Measurements from ENCODE around the gene AGAP4.
"Not testable (repeated sequence)": the region's sequence is repeated elsewhere in the genome, so short reads cannot be mapped to it uniquely, and the experiment has no call there.

Gene AGAP4

DNA sequence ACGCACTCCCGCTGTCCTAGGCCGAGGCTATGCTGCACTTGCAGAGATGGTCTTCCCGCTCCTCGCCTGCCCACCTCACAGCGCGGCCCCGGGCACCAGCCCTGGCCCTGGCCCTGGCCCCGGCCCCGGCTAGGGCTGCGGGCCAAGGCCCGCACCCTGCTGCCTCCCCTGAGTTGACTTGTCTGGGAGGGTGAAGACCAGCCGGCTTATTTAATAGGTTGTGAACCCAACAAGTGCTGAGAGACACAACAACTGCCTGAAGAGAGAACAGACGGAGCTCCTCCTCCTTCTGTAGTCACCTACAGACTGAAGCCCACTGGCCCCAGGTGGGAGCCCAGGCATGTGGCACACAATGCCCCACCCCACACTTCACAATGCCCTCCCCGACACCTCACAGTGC, at the start of gene AGAP4:
TSS of gene AGAP4 (minus strand) at position 101 of the 400 bp plus-strand sequence. CDS start 153 bp downstream, outside the sequence.
- DNase-seq, result not testable (repeated sequence)

GRCh38 chr10:45890721-45891120, 43.4 kb upstream of the AGAP4 start:
- DNase-seq, result not testable (repeated sequence)

DNA sequence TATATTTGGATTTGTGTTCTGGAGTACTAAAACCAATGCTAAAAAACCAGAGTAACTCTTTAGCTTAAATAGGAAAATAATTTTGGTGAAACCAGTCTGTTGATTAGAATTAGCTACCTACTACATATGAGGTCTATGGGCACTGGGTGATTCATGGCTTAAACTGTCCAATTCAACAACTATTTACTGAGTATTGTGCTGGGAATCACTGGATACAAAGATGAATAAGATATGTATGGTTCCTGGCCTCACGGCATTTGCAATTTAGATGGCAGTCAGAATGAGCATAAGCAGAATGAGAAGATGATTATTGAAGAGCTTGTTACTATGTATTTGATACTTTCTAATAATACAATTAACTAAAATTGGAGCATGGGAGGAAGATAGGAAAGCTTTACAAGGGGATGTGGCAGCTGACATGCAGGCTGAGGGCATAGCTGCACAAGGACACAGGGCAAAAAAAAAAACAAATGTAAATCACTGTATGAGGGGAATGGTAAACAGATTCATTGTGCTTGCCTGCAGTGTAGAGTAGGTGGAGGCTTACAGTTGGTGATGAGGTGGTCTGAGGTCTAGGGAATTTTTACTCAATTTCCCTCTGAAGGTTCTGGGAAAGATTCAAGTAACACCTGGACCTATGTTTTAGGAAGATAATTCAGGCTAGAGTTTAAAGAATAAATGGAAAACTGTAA, 42.4 kb upstream of the AGAP4 start:
- not testable (repeated sequence) for DNase-seq

GRCh38 chr10:45882880-45883279, 35.6 kb upstream of the AGAP4 start:
- DNase-seq, result peak; percentile 26

- not testable (repeated sequence) for DNase-seq
Measured at GRCh38 chr10:45865404-45865803, 18.1 kb upstream of the AGAP4 start.

DNA sequence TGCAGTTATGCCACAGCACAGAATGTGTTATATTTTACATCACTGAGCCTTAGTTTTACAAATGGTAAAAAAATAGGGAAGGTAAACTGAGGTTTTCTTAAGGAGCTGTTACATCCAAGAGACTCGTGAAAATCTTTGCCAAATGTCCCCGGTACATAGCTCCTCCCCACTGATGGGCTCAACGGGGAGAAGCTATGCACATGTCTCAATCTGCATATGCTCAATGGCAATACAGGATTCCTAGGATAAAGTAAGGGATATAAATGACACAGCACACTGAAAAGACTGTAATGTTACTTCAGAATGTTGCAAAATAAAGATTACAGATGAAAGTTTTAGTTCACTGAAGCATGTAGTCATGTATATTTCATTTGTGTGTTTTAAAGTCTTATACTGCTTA, 17.0 kb upstream of the AGAP4 start:
- not testable (repeated sequence) for DNase-seq

GRCh38 chr10:45863632-45864031, 16.3 kb upstream of the AGAP4 start:
- DNase-seq, result not testable (repeated sequence)

GRCh38 chr10:45857931-45858330, 10.6 kb upstream of the AGAP4 start:
- DNase-seq, result not testable (repeated sequence)

DNA sequence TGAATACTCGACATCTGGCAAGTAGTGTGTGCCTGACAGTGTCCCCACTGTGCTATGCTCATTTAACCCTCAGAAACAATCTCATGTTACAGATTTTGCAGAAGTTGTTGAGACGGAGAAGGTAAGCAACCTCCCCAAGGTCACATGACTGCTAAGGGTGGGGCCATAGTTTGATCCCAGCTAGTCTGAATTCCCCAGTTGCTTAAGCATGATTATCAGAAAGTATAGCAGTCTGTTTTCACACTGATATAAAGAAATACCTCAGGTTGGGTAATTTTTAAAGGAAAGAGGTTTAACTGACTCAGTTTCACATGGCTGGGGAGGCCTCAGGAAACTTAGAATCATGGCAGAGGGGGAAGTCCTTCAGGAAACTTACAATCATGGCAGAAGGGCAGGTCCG, 1.2 kb upstream of the AGAP4 start:
- not testable (repeated sequence) for DNase-seq

GRCh38 chr10:45822918-45823317, 24.4 kb downstream of the AGAP4 start:
- not testable (repeated sequence) for DNase-seq

DNA sequence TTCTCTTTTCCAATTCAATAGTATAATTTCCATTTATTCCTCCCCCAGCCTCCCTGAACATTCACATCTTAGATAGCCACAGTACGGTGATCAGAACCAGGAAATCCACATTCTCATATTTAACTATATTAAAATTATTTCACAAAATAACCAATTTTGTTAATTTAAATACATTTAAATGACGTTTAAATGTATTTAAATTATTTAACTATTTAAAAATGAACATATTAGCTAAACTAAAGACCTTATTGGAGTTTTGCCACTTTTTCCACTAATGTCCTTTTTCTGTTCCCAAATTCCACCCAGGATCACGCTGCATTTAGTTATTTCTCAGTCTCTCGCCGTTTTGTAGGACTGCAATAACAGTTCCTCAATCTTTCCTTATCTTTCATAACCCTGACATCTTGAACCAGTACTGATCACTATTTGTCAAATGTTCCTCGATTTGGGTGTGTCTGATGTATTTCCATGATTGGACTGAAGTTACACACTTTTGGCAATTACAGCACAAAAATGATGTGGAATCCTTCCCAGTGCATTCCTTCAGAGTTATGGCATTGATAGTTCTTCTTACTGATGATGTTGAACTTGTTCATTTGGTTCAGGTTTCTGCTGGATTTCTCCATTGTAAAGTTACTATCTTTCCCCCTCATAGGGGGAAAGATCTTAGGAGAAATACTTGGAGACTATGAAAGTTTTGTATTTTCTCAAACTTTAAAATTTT, 27.0 kb downstream of the AGAP4 start:
- not testable (repeated sequence) for DNase-seq

- no peak for DNase-seq
Measured at GRCh38 chr10:45819552-45819951, 27.7 kb downstream of the AGAP4 start.

DNA sequence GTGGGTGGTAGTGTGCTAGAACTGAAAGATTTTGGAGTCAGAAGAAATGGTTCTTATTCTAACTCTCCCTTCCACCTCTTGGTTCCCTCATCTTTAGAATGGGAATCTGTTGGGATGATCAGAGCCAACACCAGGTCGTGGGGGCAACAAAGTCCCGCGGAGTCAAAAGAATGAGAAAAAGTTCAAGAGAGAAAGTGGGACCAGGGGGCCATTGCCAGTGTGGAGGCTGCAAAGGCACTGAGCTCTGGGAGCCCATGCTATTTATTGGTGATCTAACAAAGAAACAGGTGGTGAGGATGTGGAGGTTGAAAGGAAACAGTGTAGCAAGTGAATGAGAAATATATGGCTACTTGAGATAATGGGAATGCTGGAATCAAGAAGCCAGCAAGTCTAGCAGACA, 29.4 kb downstream of the AGAP4 start:
- DNase-seq, result no peak

- DNase-seq, result no peak
Measured at GRCh38 chr10:45817130-45817859, 30.0 kb downstream of the AGAP4 start.

DNA sequence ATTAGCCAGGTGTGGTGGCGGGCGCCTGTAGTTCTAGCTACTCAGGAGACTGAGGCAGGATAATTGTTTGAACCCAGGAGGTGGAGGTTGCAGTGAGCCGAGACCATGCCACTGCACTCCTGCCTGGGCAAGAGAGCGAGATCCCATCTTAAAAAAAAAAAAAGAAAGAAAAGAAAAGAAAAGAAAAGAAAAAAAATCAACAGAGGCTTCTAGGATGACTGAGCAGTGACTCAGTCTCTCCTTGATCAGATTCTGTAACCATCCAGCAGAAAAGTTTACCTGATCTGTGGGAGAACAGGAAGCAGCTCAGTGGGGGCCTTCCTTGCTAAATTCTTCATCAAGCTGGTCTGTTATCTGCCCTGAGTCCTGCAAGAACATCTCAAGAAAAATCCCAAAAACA, 33.2 kb downstream of the AGAP4 start:
- DNase-seq, result not testable (repeated sequence)

GRCh38 chr10:45812959-45813358, 34.3 kb downstream of the AGAP4 start:
- DNase-seq, result not testable (repeated sequence)

GRCh38 chr10:45811075-45811474, 36.2 kb downstream of the AGAP4 start:
- DNase-seq, result no peak

- peak; percentile 19 for DNase-seq
Measured at GRCh38 chr10:45809837-45810236, 37.5 kb downstream of the AGAP4 start.

- DNase-seq, result not testable (repeated sequence)
Measured at GRCh38 chr10:45804996-45805395, 42.3 kb downstream of the AGAP4 start.

DNA sequence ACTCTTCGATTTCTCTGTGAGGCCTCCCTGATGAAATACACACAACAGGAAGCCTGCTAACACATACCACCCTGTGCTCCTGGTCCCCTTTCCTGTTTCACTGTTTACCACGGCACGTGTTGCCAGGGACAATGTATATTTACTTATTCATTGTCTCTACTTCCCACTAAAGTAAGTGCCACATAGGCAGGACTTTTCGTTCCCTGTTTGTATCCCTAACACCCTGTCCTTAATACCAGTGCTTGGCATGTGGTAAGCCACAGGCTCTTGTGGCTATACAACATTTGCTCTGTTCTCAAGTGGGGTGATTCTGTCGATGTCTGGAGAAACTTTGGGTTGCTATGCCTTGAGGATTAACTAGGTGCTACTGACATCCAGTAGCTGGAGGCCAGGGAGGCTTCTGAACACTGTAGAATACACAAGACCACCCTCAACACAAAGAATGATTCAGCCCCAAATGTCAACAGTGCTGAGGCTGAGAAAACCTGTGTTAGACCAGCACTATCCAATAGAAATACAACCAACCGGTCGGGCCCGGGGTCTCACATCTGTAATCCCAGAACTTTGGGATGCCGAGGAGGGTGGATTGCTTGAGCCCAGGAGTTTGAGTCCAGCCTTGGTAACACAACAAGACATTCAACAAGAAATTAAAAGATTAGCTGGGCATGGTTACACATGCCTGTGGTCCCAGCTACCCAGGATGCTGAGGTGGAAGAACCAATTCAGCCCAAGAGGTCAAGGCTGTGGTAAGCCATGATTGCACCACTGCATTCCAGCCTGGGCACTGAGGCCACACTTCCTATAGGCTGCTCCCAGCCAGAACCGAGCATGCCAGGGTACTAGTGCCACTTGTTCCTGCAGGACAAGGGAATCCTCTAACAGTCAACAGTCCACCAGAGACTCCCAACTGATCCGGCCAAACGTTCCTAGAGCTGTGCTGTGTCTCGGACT, 44.0 kb downstream of the AGAP4 start:
- peak; percentile 64 for DNase-seq

DNA sequence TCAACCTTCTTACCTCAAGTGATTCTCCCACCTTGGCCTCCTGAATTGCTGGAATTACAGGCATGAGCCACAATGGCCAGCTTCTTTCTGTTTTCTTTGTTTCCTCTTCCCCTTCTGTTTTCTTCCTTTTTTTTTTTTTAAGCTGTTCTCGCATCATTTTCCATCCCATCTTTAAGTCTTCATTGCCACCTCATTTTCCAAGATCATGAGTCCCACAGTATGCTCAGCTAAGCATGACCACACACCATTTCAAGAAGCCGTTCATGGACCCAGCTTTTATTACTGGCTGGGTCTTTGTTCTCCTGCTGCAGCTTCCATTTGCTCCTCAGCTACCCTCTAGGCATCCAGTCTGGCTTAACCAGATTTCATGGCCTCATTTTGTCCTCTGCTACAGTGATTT, 52.5 kb downstream of the AGAP4 start:
- DNase-seq, result not testable (repeated sequence)

DNA sequence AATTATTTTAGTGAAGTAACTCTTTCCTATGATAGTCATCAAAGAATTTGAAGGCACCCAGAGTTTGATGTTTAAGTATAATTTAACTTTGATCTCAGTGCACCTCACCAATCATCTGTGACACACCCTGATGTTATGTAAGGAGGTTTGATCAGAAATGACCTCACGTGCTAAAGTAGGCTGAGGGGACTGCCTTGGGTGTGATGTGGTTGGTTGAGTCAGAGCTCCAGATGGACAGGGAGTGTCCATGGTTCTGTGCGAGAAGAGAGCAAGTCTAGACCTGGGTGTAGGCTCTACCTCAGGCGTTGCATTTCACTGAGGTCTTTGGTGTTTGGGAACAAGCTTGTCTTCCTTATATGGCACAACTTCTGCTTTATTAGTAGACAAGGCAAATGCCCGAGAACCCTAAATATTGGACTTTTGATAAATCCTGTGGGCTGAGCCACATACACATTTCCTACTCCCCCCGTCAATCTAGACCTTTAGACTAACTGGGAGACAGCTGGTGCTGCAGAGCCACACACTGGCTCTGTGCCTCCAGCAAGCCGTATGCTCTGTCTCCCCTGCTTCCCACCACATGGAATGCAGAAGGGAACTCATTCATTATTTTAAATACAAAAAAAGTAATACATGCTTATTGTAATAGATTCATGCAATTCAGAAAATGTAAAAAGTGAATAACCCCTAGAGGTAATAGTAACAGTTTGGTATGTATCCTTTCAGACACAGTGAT, 56.4 kb downstream of the AGAP4 start:
- peak; percentile 48 for DNase-seq
